Measurements from ENCODE around the gene CYSTM1.

Gene CYSTM1

GRCh38 chr5:140175367-140176030 lies 511 bp downstream of the CYSTM1 start (continued):
- TF ChIP-seq ZBTB17 (tag by site-specific recombination; IDR thresholded peaks at IDR 0.05) (peak; percentile 81), ZNF48 (tag by site-specific recombination; IDR thresholded peaks at IDR 0.05) (no peak), SP2 (tag by site-specific recombination; IDR thresholded peaks at IDR 0.05) (peak; percentile 55), ZNF114 (tag by site-specific recombination; IDR thresholded peaks at IDR 0.05) (no peak), ZNF544 (tag by site-specific recombination; IDR thresholded peaks at IDR 0.05) (no peak), ZNF157 (tag by site-specific recombination; IDR thresholded peaks at IDR 0.05) (no peak), ZXDB (tag by site-specific recombination; IDR thresholded peaks at IDR 0.05) (peak; percentile 78), ZNF639 (tag by site-specific recombination; IDR thresholded peaks at IDR 0.05) (0 out of 2 replicates have a peak, but pooled peaks have one; percentile 54), ZNF202 (tag by site-specific recombination; IDR thresholded peaks at IDR 0.05; ENCODE audit: borderline replicate concordance) (no peak), BCL11B (tag by site-specific recombination; IDR thresholded peaks at IDR 0.05; ENCODE audit: low read depth) (no peak), ZNF626 (tag by site-specific recombination; IDR thresholded peaks at IDR 0.05) (no peak), ZNF664 (tag by site-specific recombination; IDR thresholded peaks at IDR 0.05) (no peak), ZNF148 (tag by site-specific recombination; IDR thresholded peaks at IDR 0.05; ENCODE audit: borderline replicate concordance) (no peak), ZNF239 (tag by site-specific recombination; IDR thresholded peaks at IDR 0.05) (no peak), ZNF561 (tag by site-specific recombination; IDR thresholded peaks at IDR 0.05; ENCODE audit: borderline replicate concordance) (no peak), ZBTB7A (tag by site-specific recombination; IDR thresholded peaks at IDR 0.05; ENCODE audit: low read depth) (peak; percentile 15), ZNF223 (tag by site-specific recombination; IDR thresholded peaks at IDR 0.05) (no peak), YY2 (tag by site-specific recombination; IDR thresholded peaks at IDR 0.05) (no peak), ZBTB8A (tag by site-specific recombination; IDR thresholded peaks at IDR 0.05) (peak; percentile 77)
- TF ChIP-seq, protein P1, sequence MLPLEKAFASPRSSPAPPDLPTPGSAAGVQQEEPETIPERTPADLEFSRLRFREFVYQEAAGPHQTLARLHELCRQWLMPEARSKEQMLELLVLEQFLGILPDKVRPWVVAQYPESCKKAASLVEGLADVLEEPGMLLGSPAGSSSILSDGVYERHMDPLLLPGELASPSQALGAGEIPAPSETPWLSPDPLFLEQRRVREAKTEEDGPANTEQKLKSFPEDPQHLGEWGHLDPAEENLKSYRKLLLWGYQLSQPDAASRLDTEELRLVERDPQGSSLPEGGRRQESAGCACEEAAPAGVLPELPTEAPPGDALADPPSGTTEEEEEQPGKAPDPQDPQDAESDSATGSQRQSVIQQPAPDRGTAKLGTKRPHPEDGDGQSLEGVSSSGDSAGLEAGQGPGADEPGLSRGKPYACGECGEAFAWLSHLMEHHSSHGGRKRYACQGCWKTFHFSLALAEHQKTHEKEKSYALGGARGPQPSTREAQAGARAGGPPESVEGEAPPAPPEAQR (tag by site-specific recombination; IDR thresholded peaks at IDR 0.05): no peak
- TF ChIP-seq, protein P2, sequence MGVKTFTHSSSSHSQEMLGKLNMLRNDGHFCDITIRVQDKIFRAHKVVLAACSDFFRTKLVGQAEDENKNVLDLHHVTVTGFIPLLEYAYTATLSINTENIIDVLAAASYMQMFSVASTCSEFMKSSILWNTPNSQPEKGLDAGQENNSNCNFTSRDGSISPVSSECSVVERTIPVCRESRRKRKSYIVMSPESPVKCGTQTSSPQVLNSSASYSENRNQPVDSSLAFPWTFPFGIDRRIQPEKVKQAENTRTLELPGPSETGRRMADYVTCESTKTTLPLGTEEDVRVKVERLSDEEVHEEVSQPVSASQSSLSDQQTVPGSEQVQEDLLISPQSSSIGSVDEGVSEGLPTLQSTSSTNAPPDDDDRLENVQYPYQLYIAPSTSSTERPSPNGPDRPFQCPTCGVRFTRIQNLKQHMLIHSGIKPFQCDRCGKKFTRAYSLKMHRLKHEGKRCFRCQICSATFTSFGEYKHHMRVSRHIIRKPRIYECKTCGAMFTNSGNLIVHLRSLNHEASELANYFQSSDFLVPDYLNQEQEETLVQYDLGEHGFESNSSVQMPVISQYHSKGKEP (tag by site-specific recombination; IDR thresholded peaks at IDR 0.05): no peak
- TF ChIP-seq, protein P3, sequence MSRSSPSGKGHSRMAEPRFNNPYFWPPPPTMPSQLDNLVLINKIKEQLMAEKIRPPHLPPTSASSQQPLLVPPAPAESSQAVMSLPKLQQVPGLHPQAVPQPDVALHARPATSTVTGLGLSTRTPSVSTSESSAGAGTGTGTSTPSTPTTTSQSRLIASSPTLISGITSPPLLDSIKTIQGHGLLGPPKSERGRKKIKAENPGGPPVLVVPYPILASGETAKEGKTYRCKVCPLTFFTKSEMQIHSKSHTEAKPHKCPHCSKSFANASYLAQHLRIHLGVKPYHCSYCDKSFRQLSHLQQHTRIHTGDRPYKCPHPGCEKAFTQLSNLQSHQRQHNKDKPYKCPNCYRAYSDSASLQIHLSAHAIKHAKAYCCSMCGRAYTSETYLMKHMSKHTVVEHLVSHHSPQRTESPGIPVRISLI (tag by site-specific recombination; IDR thresholded peaks at IDR 0.05): no peak
- TF ChIP-seq, protein P4, sequence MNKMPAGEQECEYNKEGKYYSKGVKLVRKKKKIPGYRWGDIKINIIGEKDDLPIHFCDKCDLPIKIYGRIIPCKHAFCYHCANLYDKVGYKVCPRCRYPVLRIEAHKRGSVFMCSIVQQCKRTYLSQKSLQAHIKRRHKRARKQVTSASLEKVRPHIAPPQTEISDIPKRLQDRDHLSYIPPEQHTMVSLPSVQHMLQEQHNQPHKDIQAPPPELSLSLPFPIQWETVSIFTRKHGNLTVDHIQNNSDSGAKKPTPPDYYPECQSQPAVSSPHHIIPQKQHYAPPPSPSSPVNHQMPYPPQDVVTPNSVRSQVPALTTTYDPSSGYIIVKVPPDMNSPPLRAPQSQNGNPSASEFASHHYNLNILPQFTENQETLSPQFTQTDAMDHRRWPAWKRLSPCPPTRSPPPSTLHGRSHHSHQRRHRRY (tag by site-specific recombination; IDR thresholded peaks at IDR 0.05): no peak
- TF ChIP-seq, protein P5, sequence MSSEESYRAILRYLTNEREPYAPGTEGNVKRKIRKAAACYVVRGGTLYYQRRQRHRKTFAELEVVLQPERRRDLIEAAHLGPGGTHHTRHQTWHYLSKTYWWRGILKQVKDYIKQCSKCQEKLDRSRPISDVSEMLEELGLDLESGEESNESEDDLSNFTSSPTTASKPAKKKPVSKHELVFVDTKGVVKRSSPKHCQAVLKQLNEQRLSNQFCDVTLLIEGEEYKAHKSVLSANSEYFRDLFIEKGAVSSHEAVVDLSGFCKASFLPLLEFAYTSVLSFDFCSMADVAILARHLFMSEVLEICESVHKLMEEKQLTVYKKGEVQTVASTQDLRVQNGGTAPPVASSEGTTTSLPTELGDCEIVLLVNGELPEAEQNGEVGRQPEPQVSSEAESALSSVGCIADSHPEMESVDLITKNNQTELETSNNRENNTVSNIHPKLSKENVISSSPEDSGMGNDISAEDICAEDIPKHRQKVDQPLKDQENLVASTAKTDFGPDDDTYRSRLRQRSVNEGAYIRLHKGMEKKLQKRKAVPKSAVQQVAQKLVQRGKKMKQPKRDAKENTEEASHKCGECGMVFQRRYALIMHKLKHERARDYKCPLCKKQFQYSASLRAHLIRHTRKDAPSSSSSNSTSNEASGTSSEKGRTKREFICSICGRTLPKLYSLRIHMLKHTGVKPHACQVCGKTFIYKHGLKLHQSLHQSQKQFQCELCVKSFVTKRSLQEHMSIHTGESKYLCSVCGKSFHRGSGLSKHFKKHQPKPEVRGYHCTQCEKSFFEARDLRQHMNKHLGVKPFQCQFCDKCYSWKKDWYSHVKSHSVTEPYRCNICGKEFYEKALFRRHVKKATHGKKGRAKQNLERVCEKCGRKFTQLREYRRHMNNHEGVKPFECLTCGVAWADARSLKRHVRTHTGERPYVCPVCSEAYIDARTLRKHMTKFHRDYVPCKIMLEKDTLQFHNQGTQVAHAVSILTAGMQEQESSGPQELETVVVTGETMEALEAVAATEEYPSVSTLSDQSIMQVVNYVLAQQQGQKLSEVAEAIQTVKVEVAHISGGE (tag by site-specific recombination; conservative IDR thresholded peaks at IDR 0.05; ENCODE audit: low read depth): peak; percentile 99
- TF ChIP-seq, protein P6, sequence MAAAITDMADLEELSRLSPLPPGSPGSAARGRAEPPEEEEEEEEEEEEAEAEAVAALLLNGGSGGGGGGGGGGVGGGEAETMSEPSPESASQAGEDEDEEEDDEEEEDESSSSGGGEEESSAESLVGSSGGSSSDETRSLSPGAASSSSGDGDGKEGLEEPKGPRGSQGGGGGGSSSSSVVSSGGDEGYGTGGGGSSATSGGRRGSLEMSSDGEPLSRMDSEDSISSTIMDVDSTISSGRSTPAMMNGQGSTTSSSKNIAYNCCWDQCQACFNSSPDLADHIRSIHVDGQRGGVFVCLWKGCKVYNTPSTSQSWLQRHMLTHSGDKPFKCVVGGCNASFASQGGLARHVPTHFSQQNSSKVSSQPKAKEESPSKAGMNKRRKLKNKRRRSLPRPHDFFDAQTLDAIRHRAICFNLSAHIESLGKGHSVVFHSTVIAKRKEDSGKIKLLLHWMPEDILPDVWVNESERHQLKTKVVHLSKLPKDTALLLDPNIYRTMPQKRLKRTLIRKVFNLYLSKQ (tag by site-specific recombination; IDR thresholded peaks at IDR 0.05; ENCODE audit: borderline replicate concordance): no peak
